Measurements from ENCODE around the gene AGR2.

DNA sequence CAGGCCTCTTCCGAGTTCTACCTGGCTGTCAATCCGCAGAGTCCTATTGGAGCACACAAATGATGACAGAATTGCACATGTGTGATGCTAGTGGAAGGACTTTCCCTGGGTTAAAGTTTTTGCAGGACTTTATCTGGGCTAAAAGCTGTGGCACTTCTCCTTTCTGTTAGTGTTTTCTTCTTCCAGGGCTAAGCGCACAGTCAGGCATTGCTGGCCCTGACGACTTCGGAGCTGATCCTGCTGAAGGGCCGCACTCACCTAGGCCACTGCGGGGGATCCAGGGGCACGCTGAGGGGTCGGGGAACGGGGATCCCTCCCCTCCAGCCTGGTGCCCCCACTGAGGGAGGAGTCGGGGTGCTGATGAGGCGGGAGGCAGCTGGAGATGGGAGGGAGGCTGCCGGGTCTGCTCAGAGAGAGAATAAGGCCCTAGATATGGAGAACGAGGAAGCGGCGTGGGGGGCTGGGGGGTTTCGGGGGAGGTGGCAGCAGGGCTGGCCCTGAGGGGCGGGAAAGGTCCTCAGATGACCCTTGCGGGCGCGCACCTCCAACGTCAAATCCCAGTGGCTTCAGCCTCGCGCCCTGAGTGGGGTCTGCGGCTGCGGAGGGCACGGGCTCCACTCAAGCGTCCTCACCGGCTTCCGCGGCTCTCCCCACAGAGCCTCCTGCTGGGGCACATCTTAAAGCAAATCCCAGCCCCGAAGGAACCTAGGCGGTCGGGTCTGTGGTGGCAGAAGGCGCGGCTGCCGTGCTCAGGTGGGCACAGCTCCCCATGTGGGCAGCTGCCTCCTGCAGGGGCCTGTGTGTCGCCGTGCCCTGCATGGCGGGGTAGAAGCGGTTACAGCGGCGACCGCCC, 46.0 kb upstream of the AGR2 start:
- TF ChIP-seq, protein P1, sequence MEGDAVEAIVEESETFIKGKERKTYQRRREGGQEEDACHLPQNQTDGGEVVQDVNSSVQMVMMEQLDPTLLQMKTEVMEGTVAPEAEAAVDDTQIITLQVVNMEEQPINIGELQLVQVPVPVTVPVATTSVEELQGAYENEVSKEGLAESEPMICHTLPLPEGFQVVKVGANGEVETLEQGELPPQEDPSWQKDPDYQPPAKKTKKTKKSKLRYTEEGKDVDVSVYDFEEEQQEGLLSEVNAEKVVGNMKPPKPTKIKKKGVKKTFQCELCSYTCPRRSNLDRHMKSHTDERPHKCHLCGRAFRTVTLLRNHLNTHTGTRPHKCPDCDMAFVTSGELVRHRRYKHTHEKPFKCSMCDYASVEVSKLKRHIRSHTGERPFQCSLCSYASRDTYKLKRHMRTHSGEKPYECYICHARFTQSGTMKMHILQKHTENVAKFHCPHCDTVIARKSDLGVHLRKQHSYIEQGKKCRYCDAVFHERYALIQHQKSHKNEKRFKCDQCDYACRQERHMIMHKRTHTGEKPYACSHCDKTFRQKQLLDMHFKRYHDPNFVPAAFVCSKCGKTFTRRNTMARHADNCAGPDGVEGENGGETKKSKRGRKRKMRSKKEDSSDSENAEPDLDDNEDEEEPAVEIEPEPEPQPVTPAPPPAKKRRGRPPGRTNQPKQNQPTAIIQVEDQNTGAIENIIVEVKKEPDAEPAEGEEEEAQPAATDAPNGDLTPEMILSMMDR (IDR thresholded peaks at IDR 0.05; ENCODE audit: insufficient read depth, low read depth, low read length) = no peak
- TF ChIP-seq EZH2 (IDR thresholded peaks at IDR 0.05; ENCODE audit: insufficient read depth, low read length) = no peak
